ENCODE data around the gene DGLUCY. TPM values are rescaled to one million over a fixed set of nuclear protein-coding genes. Genes with fewer than 3 reads are reported as not detected.
"Not testable (repeated sequence)": the region's sequence is repeated elsewhere in the genome, so short reads cannot be mapped to it uniquely, and the experiment has no call there.

The DGLUCY gene
- total and polyA plus RNA-seq, 2 of the 13 experiments (the other 11 are each of a cell fraction or from before 2014, with no cell fraction given), result 14.8 to 36.3 TPM

- H3K9me3 ChIP-seq (ENCODE audit: low read length); H3K4me3 ChIP-seq (replicated peaks in 1 of 3; ENCODE audit: insufficient read depth in 1 of 3, low read depth in 2 of 3, low read length in 3 of 3); intact Hi-C loops (cut with micrococcal nuclease; ENCODE audit: unreplicated experiment); FAIRE-seq; in situ Hi-C loops (cut with HindIII; ENCODE audit: extremely low pct_ligation_motif_present, low pct_unique_long_range_greater_than_20kb); H4K20me1 ChIP-seq (ENCODE audit: insufficient read depth, low read length); H3K4me2 ChIP-seq (ENCODE audit: low read depth, low read length); H2AFZ ChIP-seq (ENCODE audit: low read length); CTCF ChIA-PET (ENCODE audit: low intra/inter-chr PET ratio, low total read pairs); BruUV-seq (replicated peaks); H3K27ac ChIP-seq (ENCODE audit: extremely low read length, insufficient read depth, low read length); H3K79me2 ChIP-seq (ENCODE audit: insufficient read depth, low read length); H3K27me3 ChIP-seq (ENCODE audit: control insufficient read depth in 1 of 2, insufficient read depth in 2 of 2, low read length in 2 of 2); H3K9ac ChIP-seq (ENCODE audit: insufficient read depth, low read depth, low read length); TF ChIP-seq FOXP1 (IDR thresholded peaks at IDR 0.05): not testable (repeated sequence)
- POLR2A ChIA-PET, result interaction anchor here (1.2 kb wide), 1 partner anchor 43 kb away, joined by 3 read pairs; the partner anchor contains the start of gene DGLUCY
- 44% methylated on average over 9 of the region's 9 CpGs for WGBS (ENCODE audit: low lambda C conversion rate)
- DNase-seq (ENCODE audit: low spot score), result peak; percentile 82
- peaks cover 38% of the 10 kb centered on the region for H3K4me1 ChIP-seq (ENCODE audit: insufficient read depth, low read length)
- peak; percentile 98 for ATAC-seq
- H3K36me3 ChIP-seq (replicated peaks in 1 of 2; ENCODE audit: control insufficient read depth in 1 of 2, insufficient read depth in 2 of 2, low read length in 2 of 2), result peaks cover 6 to 31% of the 10 kb centered on the region in 2 experiments; a peak in 4 of 5 replicates
- 0 out of 2 replicates have a peak, but pooled peaks have one; percentile 56 for TF ChIP-seq NFIC (IDR thresholded peaks at IDR 0.05; ENCODE audit: low read length)
- TF ChIP-seq HDAC2 (CRISPR knock-in tag; IDR thresholded peaks at IDR 0.05), result peak; percentile 74
- 0 out of 2 replicates have a peak, but pooled peaks have one; percentile 28 for TF ChIP-seq SOX5 (CRISPR knock-in tag; IDR thresholded peaks at IDR 0.05; ENCODE audit: borderline replicate concordance)
- TF ChIP-seq FOXA1 (IDR thresholded peaks at IDR 0.05), result peak; percentile 75; the same call in 1 of the 2 replicates
- peak; percentile 91 for TF ChIP-seq FOXA1 (CRISPR knock-in tag; IDR thresholded peaks at IDR 0.05)
- peak; percentile 76; the same call in 1 of the 2 replicates for TF ChIP-seq KDM1A (CRISPR knock-in tag; IDR thresholded peaks at IDR 0.05)
- TF ChIP-seq RCOR2 (CRISPR knock-in tag; IDR thresholded peaks at IDR 0.05), result peak; percentile 68; the same call in 1 of the 2 replicates
- TF ChIP-seq ZNF609 (CRISPR knock-in tag; IDR thresholded peaks at IDR 0.05; ENCODE audit: borderline replicate concordance), result peak; percentile 80
- TF ChIP-seq FOXP1 (CRISPR knock-in tag; IDR thresholded peaks at IDR 0.05), result peak; percentile 40; the same call in 1 of the 2 replicates
- peak; percentile 63; the same call in 1 of the 2 replicates for TF ChIP-seq ZNF276 (CRISPR knock-in tag; IDR thresholded peaks at IDR 0.05; ENCODE audit: low read depth)
- TF ChIP-seq FOXP4 (CRISPR knock-in tag; IDR thresholded peaks at IDR 0.05), result peak; percentile 32; the same call in 1 of the 2 replicates
- TF ChIP-seq FOXA3 (CRISPR knock-in tag; IDR thresholded peaks at IDR 0.05), result peak; percentile 86
- TF ChIP-seq ATF2 (CRISPR knock-in tag; IDR thresholded peaks at IDR 0.05), result peak; percentile 27; the same call in 1 of the 2 replicates
- TF ChIP-seq ZNF292 (CRISPR knock-in tag; IDR thresholded peaks at IDR 0.05; ENCODE audit: borderline replicate concordance, low read depth), result peak; percentile 25; the same call in 1 of the 2 replicates
- TF ChIP-seq SAP130 (CRISPR knock-in tag; IDR thresholded peaks at IDR 0.05; ENCODE audit: low read depth), result peak; percentile 31; the same call in 1 of the 2 replicates
Observed at GRCh38 chr14:91156142-91156666, 42.3 kb downstream of the DGLUCY start.

Measured in HepG2 (cell line).